Loucy (cell line): ENCODE results near the gene MCTP2.

Source experiments
- H2AFZ ChIP-seq: fragments of 200-600 bp; sonication (generic); 2 replicates; pipeline ENCODE4 v1.6.0; 2016; ENCODE audit warnings: antibody characterized with exemption, mild to moderate bottlenecking, low read length, moderate library complexity
- H3F3A ChIP-seq: fragments of 200-600 bp; 2 replicates; pipeline ENCODE4 v1.6.0; 2016; ENCODE audit warnings: antibody characterized with exemption, low read depth, mild to moderate bottlenecking
- H3K27me3 ChIP-seq: fragments of 200-600 bp; sonication (generic); 2 replicates; pipeline ENCODE4 v1.6.1; 2014; ENCODE audit warnings: low read length, mild to moderate bottlenecking; ENCODE audit not compliant: insufficient read depth, poor library complexity, severe bottlenecking
- H3K36me3 ChIP-seq: fragments of 200-600 bp; sonication (generic); 2 replicates; pipeline ENCODE4 v1.6.1; 2016; ENCODE audit warnings: low read length; ENCODE audit not compliant: insufficient read depth
- H3K4me1 ChIP-seq: fragments of 200-600 bp; sonication (generic); 2 replicates; pipeline ENCODE4 v1.5.1; 2014; ENCODE audit warnings: low read length, mild to moderate bottlenecking; ENCODE audit not compliant: insufficient read depth, poor library complexity, severe bottlenecking
- H3K4me2 ChIP-seq: fragments of 200-600 bp; sonication (generic); 2 replicates; pipeline ENCODE4 v1.6.0; 2014; ENCODE audit warnings: antibody characterized with exemption, low read length, low read depth, mild to moderate bottlenecking; ENCODE audit not compliant: poor library complexity, severe bottlenecking
- H3K4me3 ChIP-seq: fragments of 200-600 bp; sonication (generic); 2 replicates; pipeline ENCODE4 v1.5.1; 2014; ENCODE audit warnings: low read length, mild to moderate bottlenecking, mixed read lengths; ENCODE audit not compliant: poor library complexity, severe bottlenecking
- H3K79me2 ChIP-seq: fragments of 200-600 bp; sonication (generic); 2 replicates; pipeline ENCODE4 v1.6.1; 2014; ENCODE audit warnings: low read length; ENCODE audit not compliant: insufficient read depth
- H3K9ac ChIP-seq: fragments of 200-600 bp; sonication (generic); 2 replicates; pipeline ENCODE4 v1.6.0; 2014; ENCODE audit warnings: mild to moderate bottlenecking, low read depth, low read length, moderate library complexity; ENCODE audit not compliant: poor library complexity, severe bottlenecking
- H3K9me2 ChIP-seq: fragments of 200-600 bp; sonication (generic); replicated peaks from 2 replicates; pipeline ENCODE4 v1.6.1; 2016; ENCODE audit warnings: low read depth, low read length, mixed read lengths
- H3K9me3 ChIP-seq: fragments of 200-600 bp; sonication (generic); 2 replicates; pipeline ENCODE4 v1.6.1; 2014; ENCODE audit warnings: mild to moderate bottlenecking, antibody characterized with exemption, low read length, low read depth; ENCODE audit not compliant: insufficient read depth
- H4K20me1 ChIP-seq: fragments of 200-600 bp; sonication (generic); 2 replicates; pipeline ENCODE4 v1.6.0; 2014; ENCODE audit warnings: antibody characterized with exemption, low read length, mild to moderate bottlenecking; ENCODE audit not compliant: insufficient read depth, poor library complexity, severe bottlenecking
- EZH2phosphoT487 ChIP-seq: fragments of 200-600 bp; IDR thresholded peaks from 2 replicates; pipeline ENCODE4 v1.6.1; 2018; ENCODE audit warnings: antibody characterized with exemption, mild to moderate bottlenecking, moderate library complexity, borderline replicate concordance
- TF ChIP-seq, protein P1 (sequence below): fragments of 200-600 bp; sonication (generic); conservative IDR thresholded peaks from 2 replicates; pipeline ENCODE4 v1.5.1; 2014; ENCODE audit warnings: mild to moderate bottlenecking, antibody characterized with exemption, low read length

MCTP2 gene

DNA sequence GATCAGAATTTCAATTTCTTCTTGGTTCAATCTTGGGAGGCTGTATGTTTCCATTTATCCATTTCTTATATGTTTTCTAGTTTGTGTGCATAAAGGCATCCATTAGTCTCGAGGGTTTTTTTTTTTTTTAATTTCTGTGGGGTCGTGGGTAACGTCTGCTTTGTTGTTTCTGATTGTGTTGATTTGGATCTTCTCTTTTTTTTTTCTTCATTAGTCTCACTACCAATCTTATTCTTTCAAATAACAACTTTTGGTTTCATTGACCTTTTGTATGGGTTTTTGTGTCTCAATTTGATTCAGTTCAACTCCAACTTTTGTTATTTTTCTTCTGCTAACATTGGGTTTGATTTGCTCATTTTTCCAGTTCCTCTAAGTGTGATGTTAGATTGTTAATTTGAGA lies 48.9 kb downstream of the MCTP2 start:
- Histone ChIP-seq H3F3A (no peaks in the 10 kb centered on the region), H2AFZ (no peak overlapping the region), H3K4me1 (peaks cover 76% of the 10 kb centered on the region), H3K9ac (no peak overlapping the region), H3K9me3 (peaks cover 13% of the 10 kb centered on the region; the same call in 1 of the 2 replicates), H3K4me3 (no peak overlapping the region), H3K9me2 (no peaks in the 10 kb centered on the region), H3K79me2 (peaks cover 100% of the 10 kb centered on the region), H3K4me2 (no peak overlapping the region), H3K27me3 (no peaks in the 10 kb centered on the region), H4K20me1 (no peaks in the 10 kb centered on the region), H3K36me3 (peaks cover 21% of the 10 kb centered on the region)
- TF ChIP-seq, protein P1, sequence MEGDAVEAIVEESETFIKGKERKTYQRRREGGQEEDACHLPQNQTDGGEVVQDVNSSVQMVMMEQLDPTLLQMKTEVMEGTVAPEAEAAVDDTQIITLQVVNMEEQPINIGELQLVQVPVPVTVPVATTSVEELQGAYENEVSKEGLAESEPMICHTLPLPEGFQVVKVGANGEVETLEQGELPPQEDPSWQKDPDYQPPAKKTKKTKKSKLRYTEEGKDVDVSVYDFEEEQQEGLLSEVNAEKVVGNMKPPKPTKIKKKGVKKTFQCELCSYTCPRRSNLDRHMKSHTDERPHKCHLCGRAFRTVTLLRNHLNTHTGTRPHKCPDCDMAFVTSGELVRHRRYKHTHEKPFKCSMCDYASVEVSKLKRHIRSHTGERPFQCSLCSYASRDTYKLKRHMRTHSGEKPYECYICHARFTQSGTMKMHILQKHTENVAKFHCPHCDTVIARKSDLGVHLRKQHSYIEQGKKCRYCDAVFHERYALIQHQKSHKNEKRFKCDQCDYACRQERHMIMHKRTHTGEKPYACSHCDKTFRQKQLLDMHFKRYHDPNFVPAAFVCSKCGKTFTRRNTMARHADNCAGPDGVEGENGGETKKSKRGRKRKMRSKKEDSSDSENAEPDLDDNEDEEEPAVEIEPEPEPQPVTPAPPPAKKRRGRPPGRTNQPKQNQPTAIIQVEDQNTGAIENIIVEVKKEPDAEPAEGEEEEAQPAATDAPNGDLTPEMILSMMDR, result no peak
- TF ChIP-seq EZH2phosphoT487, result no peak

DNA sequence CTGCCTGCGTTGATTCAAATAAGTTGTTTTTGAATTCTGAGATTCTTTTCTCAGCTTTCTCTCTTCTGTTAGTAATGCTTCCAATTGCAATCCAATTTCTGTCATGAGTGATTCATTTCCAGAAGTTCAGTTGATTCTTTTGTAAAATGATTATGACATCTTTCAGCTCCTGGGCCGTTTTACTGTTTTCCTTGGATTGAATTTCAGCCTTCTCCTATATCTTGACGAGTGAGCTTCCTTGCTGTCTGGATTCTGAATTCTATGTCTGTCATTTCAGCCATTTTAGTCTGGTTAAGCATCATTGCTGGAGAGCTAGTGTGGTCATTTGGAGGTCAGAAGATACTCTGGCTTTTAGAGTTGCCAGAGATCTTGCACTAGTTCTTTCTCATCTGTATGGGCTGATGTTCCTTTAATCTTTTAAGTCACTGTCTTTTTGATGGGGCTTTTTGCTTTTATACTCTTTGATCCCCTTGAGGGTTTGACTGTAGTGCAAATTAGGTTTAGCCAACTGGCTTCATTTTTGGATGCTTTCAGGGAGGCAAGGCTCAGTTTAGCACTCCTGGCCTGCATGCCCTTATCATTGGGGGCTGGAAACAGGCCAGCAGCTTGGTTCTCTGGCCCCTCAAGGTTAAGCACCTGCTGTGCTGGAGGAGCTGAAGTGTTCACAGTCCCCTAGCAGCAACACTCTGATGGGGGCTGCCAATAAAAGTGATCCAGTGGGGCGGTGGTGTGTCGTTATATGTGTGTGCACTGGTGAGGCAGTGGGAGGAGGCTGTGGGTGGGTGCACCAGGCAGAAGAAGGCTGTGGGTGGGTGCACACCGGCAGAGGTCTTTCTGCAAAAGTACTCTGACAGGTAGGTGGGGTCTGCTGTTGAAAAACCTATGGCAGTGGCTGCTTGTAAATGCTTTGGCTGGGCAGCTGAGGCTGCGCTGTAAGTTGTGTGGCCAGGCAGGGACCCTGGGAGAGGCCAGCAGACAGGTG lies 51.2 kb downstream of the MCTP2 start:
- Histone ChIP-seq H3K9me2 (no peaks in the 10 kb centered on the region), H3K27me3 (no peaks in the 10 kb centered on the region), H3K79me2 (peaks cover 94% of the 10 kb centered on the region), H3K36me3 (peaks cover 21% of the 10 kb centered on the region), H3K4me3 (no peak overlapping the region), H3K4me1 (peaks cover 87% of the 10 kb centered on the region), H3K9me3 (peaks cover 13% of the 10 kb centered on the region; the same call in 1 of the 2 replicates), H3F3A (peaks cover 17% of the 10 kb centered on the region; the same call in 1 of the 2 replicates), H3K4me2 (peak overlapping the region; percentile 35), H2AFZ (no peak overlapping the region), H3K9ac (peak overlapping the region; percentile 52), H4K20me1 (no peaks in the 10 kb centered on the region)
- no peak for TF ChIP-seq EZH2phosphoT487
- TF ChIP-seq, protein P1, result no peak

DNA sequence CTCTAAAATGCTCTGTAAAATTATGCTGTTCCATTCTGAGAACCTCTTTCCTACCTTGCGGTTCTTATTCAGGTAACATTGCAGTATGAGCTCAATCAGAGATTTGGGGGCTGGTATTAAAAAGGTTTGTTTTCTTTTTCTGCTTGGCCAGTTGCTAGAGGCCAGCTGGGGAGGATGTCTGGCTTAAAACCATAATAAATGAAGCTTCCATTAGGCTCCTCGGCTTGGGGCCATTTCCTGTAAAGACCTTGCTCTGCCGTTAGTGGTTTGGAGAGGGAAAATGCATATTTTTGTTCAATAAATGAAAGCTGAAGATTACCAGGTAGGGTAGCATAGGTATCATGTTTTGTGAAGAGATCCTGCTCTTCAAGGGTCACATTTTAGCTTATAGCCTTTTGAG lies 55.2 kb downstream of the MCTP2 start:
- peaks cover 24% of the 10 kb centered on the region for H3K9me3 ChIP-seq
- H3K4me1 ChIP-seq, result peaks cover 70% of the 10 kb centered on the region
- peaks cover 6% of the 10 kb centered on the region for H3K27me3 ChIP-seq
- TF ChIP-seq, protein P1, result no peak
- TF ChIP-seq EZH2phosphoT487, result no peak
- H3K36me3 ChIP-seq, result peaks cover 25% of the 10 kb centered on the region
- H2AFZ ChIP-seq, result no peak overlapping the region
- H3K4me2 ChIP-seq, result peak overlapping the region; percentile 89
- no peaks in the 10 kb centered on the region for H3K9me2 ChIP-seq
- peaks cover 89% of the 10 kb centered on the region for H3K79me2 ChIP-seq
- H4K20me1 ChIP-seq, result no peaks in the 10 kb centered on the region
- H3K4me3 ChIP-seq, result peak overlapping the region; percentile 72
- H3K9ac ChIP-seq, result peak overlapping the region; percentile 90
- peaks cover 23% of the 10 kb centered on the region; the same call in 1 of the 2 replicates for H3F3A ChIP-seq
